ENCODE data around the gene TAS2R19.
"Not testable (repeated sequence)": the region's sequence is repeated elsewhere in the genome, so short reads cannot be mapped to it uniquely, and the experiment has no call there.

Gene TAS2R19

GRCh38 chr12:11022520-11022919 lies at the start of gene TAS2R19:
TSS of gene TAS2R19 (minus strand) at chr12:11022620. CDS start at chr12:11022571, 49 bp downstream.
- TF ChIP-seq GATA3 (IDR thresholded peaks at IDR 0.05; ENCODE audit: low read depth, low read length) (no peak), GATA2 (IDR thresholded peaks at IDR 0.05; ENCODE audit: low read depth, low read length) (no peak)

GRCh38 chr12:11071414-11071813 lies 49.0 kb upstream of the TAS2R19 start:
- no peak for TF ChIP-seq GATA3 (IDR thresholded peaks at IDR 0.05; ENCODE audit: low read depth, low read length)
- TF ChIP-seq GATA2 (IDR thresholded peaks at IDR 0.05; ENCODE audit: low read depth, low read length): no peak

- TF ChIP-seq GATA2 (IDR thresholded peaks at IDR 0.05; ENCODE audit: low read depth, low read length) (no peak), GATA3 (IDR thresholded peaks at IDR 0.05; ENCODE audit: low read depth, low read length) (no peak)
Observed at GRCh38 chr12:11070999-11071398, 48.6 kb upstream of the TAS2R19 start.

- TF ChIP-seq GATA3 (IDR thresholded peaks at IDR 0.05; ENCODE audit: low read depth, low read length): no peak
- TF ChIP-seq GATA2 (IDR thresholded peaks at IDR 0.05; ENCODE audit: low read depth, low read length): no peak
Observed at GRCh38 chr12:11069854-11070365, 47.5 kb upstream of the TAS2R19 start.

GRCh38 chr12:11067514-11067913 lies 45.1 kb upstream of the TAS2R19 start:
- no peak for TF ChIP-seq GATA3 (IDR thresholded peaks at IDR 0.05; ENCODE audit: low read depth, low read length)
- TF ChIP-seq GATA2 (IDR thresholded peaks at IDR 0.05; ENCODE audit: low read depth, low read length): no peak

- TF ChIP-seq GATA2, GATA3 (IDR thresholded peaks at IDR 0.05; ENCODE audit: low read depth, low read length): not testable (repeated sequence)
Observed at GRCh38 chr12:11062194-11062593, 39.8 kb upstream of the TAS2R19 start, which contains the start of gene TAS2R46. TSS of gene TAS2R46 (minus strand) at chr12:11062294. CDS start at chr12:11062294, 0 bp downstream.

GRCh38 chr12:11059784-11060183 lies 37.4 kb upstream of the TAS2R19 start:
- no peak for TF ChIP-seq GATA2 (IDR thresholded peaks at IDR 0.05; ENCODE audit: low read depth, low read length)
- TF ChIP-seq GATA3 (IDR thresholded peaks at IDR 0.05; ENCODE audit: low read depth, low read length): no peak

- TF ChIP-seq GATA2 (IDR thresholded peaks at IDR 0.05; ENCODE audit: low read depth, low read length): no peak
- TF ChIP-seq GATA3 (IDR thresholded peaks at IDR 0.05; ENCODE audit: low read depth, low read length): no peak
Observed at GRCh38 chr12:11059041-11059440, 36.6 kb upstream of the TAS2R19 start.

GRCh38 chr12:11055306-11055705 lies 32.9 kb upstream of the TAS2R19 start:
- TF ChIP-seq GATA3 (IDR thresholded peaks at IDR 0.05; ENCODE audit: low read depth, low read length) (no peak), GATA2 (IDR thresholded peaks at IDR 0.05; ENCODE audit: low read depth, low read length) (no peak)

GRCh38 chr12:11040162-11040561 lies 17.7 kb upstream of the TAS2R19 start:
- TF ChIP-seq GATA3 (IDR thresholded peaks at IDR 0.05; ENCODE audit: low read depth, low read length): no peak
- TF ChIP-seq GATA2 (IDR thresholded peaks at IDR 0.05; ENCODE audit: low read depth, low read length): no peak

- TF ChIP-seq GATA3 (IDR thresholded peaks at IDR 0.05; ENCODE audit: low read depth, low read length): no peak
- no peak for TF ChIP-seq GATA2 (IDR thresholded peaks at IDR 0.05; ENCODE audit: low read depth, low read length)
Observed at GRCh38 chr12:11039171-11039570, 16.8 kb upstream of the TAS2R19 start.

GRCh38 chr12:11031307-11031706 lies 8.9 kb upstream of the TAS2R19 start, which contains the start of gene TAS2R31:
TSS of gene TAS2R31 (minus strand) at chr12:11031407. CDS start at chr12:11031335, 72 bp downstream.
- TF ChIP-seq GATA2 (IDR thresholded peaks at IDR 0.05; ENCODE audit: low read depth, low read length): no peak
- no peak for TF ChIP-seq GATA3 (IDR thresholded peaks at IDR 0.05; ENCODE audit: low read depth, low read length)

GRCh38 chr12:11026118-11026517 lies 3.7 kb upstream of the TAS2R19 start:
- no peak for TF ChIP-seq GATA3 (IDR thresholded peaks at IDR 0.05; ENCODE audit: low read depth, low read length)
- no peak for TF ChIP-seq GATA2 (IDR thresholded peaks at IDR 0.05; ENCODE audit: low read depth, low read length)

- no peak for TF ChIP-seq GATA2 (IDR thresholded peaks at IDR 0.05; ENCODE audit: low read depth, low read length)
- TF ChIP-seq GATA3 (IDR thresholded peaks at IDR 0.05; ENCODE audit: low read depth, low read length): no peak
Observed at GRCh38 chr12:11023387-11023786, 967 bp upstream of the TAS2R19 start.

GRCh38 chr12:11016937-11017336 lies 5.5 kb downstream of the TAS2R19 start:
- TF ChIP-seq GATA3 (IDR thresholded peaks at IDR 0.05; ENCODE audit: low read depth, low read length): no peak
- TF ChIP-seq GATA2 (IDR thresholded peaks at IDR 0.05; ENCODE audit: low read depth, low read length): no peak

Measured in SH-SY5Y (cell line).